Stimulated activated CD8-positive, alpha-beta memory T cell treated with anti-CD3 and anti-CD28 coated beads, Interleukin-4, amount 100 ng/mL, for 4 hours (primary cell): Measurements from ENCODE around the gene MINDY4.

Source experiments
- DNase-seq, 2 donors: peaks; one replicate each; pipeline ENCODE4 v3.0.0-alpha.2; 2020; ENCODE audit warnings: low read depth in 2 of 2, low spot score in 1 of 2

The MINDY4 gene

GRCh38 chr7:30851651-30852307, 80.6 kb downstream of the MINDY4 start:
- no peak for DNase-seq

DNA sequence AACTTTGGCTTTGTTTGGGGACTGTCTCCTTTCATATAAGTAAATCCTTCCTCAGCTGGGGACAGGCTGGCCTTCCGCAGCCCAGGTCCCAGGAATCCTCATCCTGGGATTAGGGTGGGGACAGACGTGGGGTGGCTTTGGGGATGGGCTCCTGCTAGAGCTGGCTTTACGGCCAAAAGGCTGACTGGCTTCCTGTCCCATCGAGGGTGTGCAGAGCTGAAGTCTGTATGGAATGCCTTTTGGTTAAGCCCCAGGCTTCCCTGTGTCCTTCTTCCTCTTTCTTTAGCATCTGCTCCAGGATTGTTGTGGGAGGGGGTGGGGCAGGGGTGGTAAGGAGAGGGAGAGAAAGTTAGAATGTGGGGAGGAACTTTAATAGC, 81.1 kb downstream of the MINDY4 start:
- DNase-seq: no peak

- no peak for DNase-seq
Observed at GRCh38 chr7:30852744-30853288, 81.6 kb downstream of the MINDY4 start.

DNA sequence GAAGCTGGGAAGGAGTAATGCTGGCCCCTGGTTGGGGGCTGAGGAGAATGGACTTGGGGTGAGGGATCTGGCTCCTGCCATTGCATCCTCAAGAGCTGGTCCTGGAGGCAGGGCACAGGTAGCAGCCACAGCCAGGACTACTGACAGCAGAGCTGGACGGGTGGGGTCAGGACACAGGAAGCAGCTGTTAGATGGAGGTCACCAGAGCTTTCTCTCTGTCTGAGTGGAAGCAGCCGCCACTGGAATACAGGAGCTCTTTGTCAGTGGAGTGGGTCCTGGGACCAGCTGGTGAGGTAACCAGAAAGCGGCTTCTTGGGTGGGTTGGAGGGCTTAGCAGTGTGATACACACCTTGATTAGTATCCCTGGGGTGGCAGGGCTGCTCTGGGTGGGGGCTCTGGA, 82.4 kb downstream of the MINDY4 start:
- no peak for DNase-seq

GRCh38 chr7:30855936-30856335, 84.7 kb downstream of the MINDY4 start:
- no peak for DNase-seq

GRCh38 chr7:30858576-30858975, 87.4 kb downstream of the MINDY4 start:
- DNase-seq: no peak

DNA sequence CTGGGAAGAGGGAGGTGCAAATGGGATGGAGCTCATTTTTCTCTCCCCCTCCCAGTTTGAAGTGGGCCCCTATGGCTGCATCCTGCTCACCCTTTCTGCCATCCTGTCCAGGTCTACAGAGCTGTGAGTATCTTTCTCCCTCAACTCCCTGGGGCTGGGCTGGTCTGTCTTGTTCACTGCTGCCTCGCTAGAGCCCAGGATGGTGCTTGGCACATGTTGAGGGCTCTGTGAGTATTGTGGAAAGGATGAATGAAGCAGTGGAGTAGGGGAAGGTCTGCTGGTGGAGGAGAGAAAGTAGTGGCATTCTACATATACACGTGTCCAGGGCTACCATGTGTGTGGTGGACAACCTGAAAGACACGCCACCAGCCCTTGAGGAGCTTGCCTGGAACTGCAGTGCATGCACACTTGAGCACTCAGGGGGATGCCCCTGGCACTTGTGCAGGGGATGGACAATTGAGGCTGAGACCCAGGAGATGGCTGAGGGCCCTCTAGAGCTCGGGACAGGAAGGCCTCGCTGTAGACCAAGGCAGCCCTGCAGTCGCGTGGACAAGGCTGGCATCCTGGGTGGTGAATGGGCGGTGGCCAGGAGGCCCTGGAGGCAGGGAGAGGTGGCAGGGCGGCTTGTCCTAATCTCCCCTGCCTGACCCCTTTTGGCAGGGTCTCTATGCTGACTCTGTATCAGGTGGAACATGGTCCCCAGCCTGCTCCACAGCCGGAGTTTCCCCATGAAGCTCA, 88.2 kb downstream of the MINDY4 start:
- no peak for DNase-seq

GRCh38 chr7:30859940-30860496, 88.8 kb downstream of the MINDY4 start:
- DNase-seq: no peak

DNA sequence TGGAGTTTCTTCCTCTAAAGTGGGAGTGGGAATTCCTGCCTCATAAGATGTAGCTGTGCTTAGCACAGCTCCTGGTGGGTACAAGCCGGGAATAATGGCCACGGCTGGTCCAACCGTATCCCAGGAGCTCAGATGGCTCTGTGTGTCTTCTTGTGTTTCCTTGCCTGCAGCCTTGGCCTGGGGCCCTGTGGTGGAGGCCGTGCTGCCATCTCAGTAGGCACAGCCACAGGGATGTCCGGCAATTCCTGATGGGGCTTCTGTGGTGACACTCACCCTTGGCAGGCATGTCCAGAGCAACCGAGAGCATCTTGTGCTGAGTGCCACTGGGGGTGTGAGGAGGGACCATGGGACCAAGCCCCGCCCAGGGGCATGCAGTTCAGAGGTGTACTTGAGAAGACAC, 90.4 kb downstream of the MINDY4 start:
- DNase-seq: no peak

DNA sequence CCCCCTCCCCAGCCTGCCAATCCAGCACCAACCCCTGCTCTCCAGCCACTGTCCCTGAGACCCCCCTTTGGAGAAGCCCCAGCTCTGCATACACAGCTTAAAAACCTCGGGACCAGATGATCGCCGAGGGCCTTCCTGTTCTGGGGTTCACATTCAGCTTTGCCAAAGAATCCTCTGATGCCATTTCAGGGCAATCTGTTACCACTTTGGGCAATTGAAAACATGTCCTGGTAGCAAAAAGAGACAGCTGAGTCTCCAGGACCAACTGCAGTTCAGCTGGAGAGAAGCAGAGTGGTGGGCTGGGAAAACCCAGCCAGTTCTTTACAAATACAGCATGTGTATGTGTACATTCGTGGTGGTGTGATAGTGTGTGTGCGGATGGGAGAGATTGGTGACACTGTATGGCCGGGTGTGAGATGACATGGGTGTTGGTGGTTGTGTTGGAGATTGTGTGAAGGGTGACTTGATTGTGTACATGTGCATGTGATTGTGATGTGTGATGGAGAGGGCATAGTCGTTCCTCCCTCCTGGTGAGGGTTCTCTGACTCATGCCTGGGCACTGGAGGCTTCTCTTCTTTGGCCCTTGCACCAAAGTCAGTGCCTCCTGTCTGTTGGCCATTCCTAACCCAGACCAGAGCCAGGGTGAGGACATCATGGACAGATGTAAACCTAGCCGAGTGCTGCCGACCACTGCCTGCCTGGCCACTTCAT, 91.9 kb downstream of the MINDY4 start:
- DNase-seq: no peak

DNA sequence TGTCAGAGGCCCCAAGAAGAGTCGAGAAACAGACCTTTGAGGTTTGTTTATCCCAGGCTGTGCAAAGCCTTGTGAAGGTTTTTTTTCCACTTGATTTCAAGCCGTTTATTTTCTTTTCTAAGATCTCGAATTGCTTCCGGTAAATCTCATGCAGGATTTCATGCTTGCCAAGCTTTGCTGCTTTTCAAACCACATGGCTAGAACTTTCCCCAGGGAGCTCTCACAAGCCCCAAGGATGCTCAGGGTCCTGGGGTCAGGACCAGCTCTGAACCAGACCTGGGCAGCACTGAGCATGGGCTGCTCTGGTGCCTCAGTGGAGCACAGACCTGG, 92.5 kb downstream of the MINDY4 start:
- no peak for DNase-seq

- no peak for DNase-seq
Observed at GRCh38 chr7:30864101-30864500, 92.9 kb downstream of the MINDY4 start.

DNA sequence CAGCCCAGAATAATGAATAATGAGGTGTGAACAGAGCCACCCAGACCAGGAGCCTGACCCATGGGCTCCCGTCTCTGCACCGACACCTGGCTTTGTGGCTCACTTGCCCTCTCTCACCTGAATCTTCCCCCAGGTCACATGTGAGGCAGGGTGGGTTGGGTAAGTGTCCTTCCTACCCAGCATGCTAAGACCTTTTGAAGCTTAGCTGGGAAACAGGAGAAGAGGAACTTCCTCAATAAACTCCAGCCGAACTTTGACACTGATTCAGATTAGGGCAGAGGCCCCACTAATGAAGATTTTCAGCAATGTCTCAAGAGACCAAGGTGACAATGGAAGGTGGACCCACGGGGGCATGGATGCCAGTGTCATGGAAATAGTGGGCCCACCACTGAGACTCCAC, 93.9 kb downstream of the MINDY4 start:
- DNase-seq: no peak

GRCh38 chr7:30865821-30866220, 94.6 kb downstream of the MINDY4 start:
- DNase-seq: no peak

DNA sequence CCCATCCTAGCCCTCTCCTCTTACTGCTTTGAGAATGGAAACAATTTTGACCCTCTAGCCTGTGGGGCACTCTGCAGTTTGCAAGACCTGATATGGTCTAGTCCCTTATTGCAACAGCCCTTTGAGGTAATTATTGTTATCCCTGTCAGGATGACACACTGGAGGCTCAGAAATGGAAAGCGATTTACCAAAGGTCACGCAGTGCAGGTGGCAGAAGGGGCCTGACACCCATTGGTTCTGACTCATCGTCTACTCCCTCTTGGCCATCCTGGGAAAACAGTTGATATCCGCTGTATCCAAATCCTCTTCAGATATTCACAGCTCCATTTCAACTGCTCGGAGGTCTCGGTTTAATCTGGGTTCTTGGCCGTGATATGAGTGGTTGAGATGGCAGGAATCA, 95.7 kb downstream of the MINDY4 start:
- DNase-seq: no peak

GRCh38 chr7:30867483-30867882, 96.3 kb downstream of the MINDY4 start:
- DNase-seq: no peak

- DNase-seq: no peak
Observed at GRCh38 chr7:30869794-30870611, 98.8 kb downstream of the MINDY4 start.

GRCh38 chr7:30870821-30871518, 99.8 kb downstream of the MINDY4 start:
- DNase-seq: no peak

GRCh38 chr7:30871655-30872054, 100.4 kb downstream of the MINDY4 start:
- DNase-seq: no peak

DNA sequence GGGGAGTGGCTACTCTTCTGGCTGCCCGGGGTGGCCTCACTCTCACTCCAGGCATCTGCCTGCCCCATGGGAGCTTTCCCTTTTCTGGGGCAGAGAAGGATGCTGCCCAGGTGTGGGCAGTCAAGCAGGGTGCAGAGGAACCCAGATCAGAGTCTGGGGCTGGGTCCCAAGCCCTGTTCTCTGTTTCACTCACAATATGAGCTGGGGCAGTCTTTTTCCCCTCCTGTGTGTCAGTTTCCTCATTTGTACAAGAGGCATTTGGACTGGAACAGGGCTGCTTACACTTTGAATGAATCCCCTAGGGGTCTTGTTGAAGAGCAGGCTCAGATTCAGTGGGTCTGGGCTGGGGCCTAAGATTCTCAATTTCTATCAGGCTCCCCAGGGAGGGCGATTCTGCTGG, 102.0 kb downstream of the MINDY4 start:
- no peak for DNase-seq
